Measurements from ENCODE around the gene TMEM52B.

DNA sequence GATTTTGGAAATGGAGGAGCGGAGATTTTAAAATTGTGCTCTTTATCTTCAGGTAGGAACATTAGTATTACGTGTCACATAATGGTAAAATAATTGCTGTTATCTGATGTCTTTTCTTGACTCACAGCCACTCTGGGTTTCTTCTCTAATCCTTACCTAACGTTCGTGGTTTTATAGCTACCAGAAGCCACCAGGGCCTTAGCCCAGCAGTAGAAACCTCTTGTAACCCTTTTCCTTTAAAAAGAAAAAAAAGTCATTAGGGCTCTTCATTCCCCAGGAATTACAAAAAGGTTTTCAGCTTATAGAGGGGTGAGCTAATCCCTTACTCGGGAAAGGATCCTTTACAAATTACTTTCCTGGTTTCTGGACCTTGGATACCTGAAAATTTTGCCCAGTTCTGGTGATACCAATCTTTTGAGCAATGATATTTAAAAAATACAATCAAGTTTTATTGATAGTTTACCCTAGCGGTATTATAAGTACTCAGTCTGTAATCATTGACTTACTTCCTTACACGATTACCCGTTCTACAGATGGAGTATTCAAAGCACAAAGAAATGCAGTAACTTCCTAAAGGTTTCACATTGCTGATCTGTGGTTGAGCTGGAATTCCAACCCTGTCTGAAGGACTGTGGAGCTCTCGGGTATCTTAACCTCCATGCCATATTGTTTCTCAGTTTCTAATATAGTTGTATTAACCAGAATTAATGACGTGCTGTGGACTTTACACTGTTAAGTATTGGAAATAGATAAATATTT lies 35.5 kb downstream of the TMEM52B start:
- TF ChIP-seq, protein P1, sequence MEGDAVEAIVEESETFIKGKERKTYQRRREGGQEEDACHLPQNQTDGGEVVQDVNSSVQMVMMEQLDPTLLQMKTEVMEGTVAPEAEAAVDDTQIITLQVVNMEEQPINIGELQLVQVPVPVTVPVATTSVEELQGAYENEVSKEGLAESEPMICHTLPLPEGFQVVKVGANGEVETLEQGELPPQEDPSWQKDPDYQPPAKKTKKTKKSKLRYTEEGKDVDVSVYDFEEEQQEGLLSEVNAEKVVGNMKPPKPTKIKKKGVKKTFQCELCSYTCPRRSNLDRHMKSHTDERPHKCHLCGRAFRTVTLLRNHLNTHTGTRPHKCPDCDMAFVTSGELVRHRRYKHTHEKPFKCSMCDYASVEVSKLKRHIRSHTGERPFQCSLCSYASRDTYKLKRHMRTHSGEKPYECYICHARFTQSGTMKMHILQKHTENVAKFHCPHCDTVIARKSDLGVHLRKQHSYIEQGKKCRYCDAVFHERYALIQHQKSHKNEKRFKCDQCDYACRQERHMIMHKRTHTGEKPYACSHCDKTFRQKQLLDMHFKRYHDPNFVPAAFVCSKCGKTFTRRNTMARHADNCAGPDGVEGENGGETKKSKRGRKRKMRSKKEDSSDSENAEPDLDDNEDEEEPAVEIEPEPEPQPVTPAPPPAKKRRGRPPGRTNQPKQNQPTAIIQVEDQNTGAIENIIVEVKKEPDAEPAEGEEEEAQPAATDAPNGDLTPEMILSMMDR (IDR thresholded peaks at IDR 0.05): no peak
- no peak for TF ChIP-seq ZFX (IDR thresholded peaks at IDR 0.05; ENCODE audit: borderline replicate concordance)
